Type B pancreatic cell (in vitro differentiated cells): ENCODE results near the gene PTCD1. TPM values are rescaled to one million over a fixed set of nuclear protein-coding genes. Genes with fewer than 3 reads are reported as not detected.

ENCODE experiments used
- DNase-seq: peaks from one replicate; pipeline ENCODE4 v3.0.0; 2021; ENCODE audit warnings: mixed read lengths; ENCODE audit not compliant: unreplicated experiment; ENCODE audit errors: extremely low spot score
- H3K27ac Mint-ChIP-seq: 2 replicates; pipeline ENCODE4 v1.8.0; 2021; ENCODE audit warnings: mild to moderate bottlenecking, mixed read lengths
- H3K27me3 Mint-ChIP-seq: 2 replicates; pipeline ENCODE4 v1.8.0; 2021; ENCODE audit warnings: mixed read lengths
- H3K36me3 Mint-ChIP-seq: 2 replicates; pipeline ENCODE4 v1.8.0; 2021; ENCODE audit warnings: mixed read lengths
- H3K4me1 Mint-ChIP-seq: one replicate; pipeline ENCODE4 v1.8.0; 2021; ENCODE audit warnings: mixed read lengths; ENCODE audit not compliant: unreplicated experiment
- H3K4me3 Mint-ChIP-seq: 2 replicates; pipeline ENCODE4 v1.8.0; 2021; ENCODE audit warnings: mild to moderate bottlenecking, mixed read lengths
- H3K9me3 Mint-ChIP-seq: 2 replicates; pipeline ENCODE4 v1.8.0; 2021; ENCODE audit warnings: mixed read lengths
- total RNA-seq: library from RNA; stranded (reverse); gene quantifications from 2 replicates; pipeline ENCODE4 v1.2.1, GENCODE V29; 2021; ENCODE audit warnings: low replicate concordance
- TF ChIP-seq, protein P1 (sequence below): fragments of 200-600 bp; sonication (generic); conservative IDR thresholded peaks from 2 replicates; pipeline ENCODE4 v1.5.0; 2021; ENCODE audit warnings: antibody characterized with exemption, mild to moderate bottlenecking

PTCD1 gene
- total RNA-seq, 1 donor from 2014 or later = 11.3 TPM

DNA sequence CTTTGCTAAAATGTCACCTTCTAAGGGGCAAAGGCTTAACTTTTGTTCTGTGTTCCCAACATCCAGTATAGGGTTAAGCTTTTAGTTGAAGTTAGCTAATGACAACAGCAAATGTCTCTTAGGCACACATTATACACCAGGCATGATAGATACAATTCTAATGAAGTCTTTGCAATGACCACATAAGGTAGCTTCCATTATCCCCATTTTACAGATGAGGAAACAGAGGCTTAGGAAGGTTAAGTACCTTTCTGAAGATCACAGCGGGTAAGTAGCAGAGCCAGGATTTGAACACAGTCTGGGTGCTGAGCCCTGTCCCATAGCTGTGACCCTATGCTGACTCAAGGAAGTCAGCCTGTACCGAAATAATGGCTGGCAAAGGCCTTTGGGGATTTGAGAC lies 28.0 kb downstream of the PTCD1 start:
- peak overlapping the region; percentile 98 for H3K4me3 Mint-ChIP-seq
- TF ChIP-seq, protein P1, sequence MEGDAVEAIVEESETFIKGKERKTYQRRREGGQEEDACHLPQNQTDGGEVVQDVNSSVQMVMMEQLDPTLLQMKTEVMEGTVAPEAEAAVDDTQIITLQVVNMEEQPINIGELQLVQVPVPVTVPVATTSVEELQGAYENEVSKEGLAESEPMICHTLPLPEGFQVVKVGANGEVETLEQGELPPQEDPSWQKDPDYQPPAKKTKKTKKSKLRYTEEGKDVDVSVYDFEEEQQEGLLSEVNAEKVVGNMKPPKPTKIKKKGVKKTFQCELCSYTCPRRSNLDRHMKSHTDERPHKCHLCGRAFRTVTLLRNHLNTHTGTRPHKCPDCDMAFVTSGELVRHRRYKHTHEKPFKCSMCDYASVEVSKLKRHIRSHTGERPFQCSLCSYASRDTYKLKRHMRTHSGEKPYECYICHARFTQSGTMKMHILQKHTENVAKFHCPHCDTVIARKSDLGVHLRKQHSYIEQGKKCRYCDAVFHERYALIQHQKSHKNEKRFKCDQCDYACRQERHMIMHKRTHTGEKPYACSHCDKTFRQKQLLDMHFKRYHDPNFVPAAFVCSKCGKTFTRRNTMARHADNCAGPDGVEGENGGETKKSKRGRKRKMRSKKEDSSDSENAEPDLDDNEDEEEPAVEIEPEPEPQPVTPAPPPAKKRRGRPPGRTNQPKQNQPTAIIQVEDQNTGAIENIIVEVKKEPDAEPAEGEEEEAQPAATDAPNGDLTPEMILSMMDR = no peak
- H3K36me3 Mint-ChIP-seq = peaks cover 24% of the 10 kb centered on the region
- peak overlapping the region; percentile 98 for H3K27ac Mint-ChIP-seq
- peaks cover 15% of the 10 kb centered on the region for H3K4me1 Mint-ChIP-seq
- no peaks in the 10 kb centered on the region for H3K9me3 Mint-ChIP-seq
- DNase-seq = no peak
- H3K27me3 Mint-ChIP-seq = no peaks in the 10 kb centered on the region

GRCh38 chr7:99409806-99410205 lies 28.8 kb downstream of the PTCD1 start:
- Mint-ChIP-seq H3K4me3 (peak overlapping the region; percentile 98), H3K27me3 (no peaks in the 10 kb centered on the region), H3K36me3 (peaks cover 18% of the 10 kb centered on the region), H3K27ac (peak overlapping the region; percentile 98), H3K4me1 (peaks cover 15% of the 10 kb centered on the region), H3K9me3 (no peaks in the 10 kb centered on the region)
- no peak for DNase-seq
- TF ChIP-seq, protein P1 = no peak

DNA sequence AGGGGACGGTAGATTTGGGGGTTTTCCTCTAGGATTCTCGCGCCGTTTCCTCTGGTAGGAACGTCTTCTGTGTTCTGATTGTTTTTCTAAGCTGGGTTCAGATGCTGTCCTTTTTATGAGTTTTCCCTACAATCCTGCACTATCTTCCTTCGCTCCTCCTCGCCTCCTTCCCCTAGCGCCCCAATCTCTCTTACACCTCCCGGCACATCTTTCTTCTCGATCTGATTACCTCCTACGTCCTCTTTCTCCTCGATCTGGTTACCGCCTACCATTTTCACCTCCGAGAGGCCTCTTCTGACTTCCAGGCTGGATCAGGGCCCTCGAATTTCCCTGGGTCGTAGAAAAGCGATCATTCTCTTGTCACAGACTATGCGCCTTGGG lies 29.4 kb downstream of the PTCD1 start:
- peaks cover 15% of the 10 kb centered on the region for H3K4me1 Mint-ChIP-seq
- H3K36me3 Mint-ChIP-seq = peaks cover 17% of the 10 kb centered on the region
- DNase-seq = no peak
- H3K4me3 Mint-ChIP-seq = peak overlapping the region; percentile 98
- no peaks in the 10 kb centered on the region for H3K27me3 Mint-ChIP-seq
- H3K9me3 Mint-ChIP-seq = no peaks in the 10 kb centered on the region
- TF ChIP-seq, protein P1 = no peak
- H3K27ac Mint-ChIP-seq = peak overlapping the region; percentile 98

DNA sequence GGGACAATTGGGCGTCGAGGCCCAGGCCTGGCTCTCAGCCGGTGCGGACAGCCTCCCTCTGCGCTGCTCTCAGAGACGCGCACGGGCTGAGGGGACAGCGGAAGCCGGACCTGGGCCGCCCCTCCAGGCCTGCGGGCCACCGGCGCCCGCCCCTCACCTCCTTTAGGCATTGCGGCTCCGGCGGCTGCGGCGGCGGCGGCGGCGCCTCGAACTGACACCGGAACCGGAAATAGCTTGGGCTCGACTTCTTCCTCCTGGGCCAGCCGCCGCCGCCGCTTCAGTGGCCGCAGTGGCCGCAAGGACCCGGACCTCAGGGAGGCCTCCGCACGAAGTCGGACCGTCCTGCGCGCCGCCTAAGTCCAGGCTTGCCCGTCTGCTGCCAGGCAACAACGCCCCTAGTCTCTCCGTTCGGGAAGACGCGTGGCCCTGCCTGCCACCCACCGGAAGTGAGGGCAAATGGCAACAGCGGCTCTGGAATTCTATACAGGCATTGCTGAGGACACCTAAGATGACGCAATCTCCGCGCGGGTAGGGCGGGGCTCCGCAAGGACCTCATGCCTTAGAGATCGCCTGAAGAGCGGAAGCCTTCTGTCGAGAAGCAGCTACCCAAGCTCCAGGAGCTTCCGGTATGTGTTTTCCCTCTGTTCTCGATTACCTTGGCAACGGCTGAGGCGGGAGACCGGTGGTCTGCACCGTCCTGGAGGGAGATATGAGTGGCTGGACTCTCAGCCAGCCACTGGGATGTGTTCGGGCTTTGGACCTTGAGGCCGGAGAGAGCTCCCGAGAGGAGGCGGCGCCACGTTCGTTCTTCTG lies 30.0 kb downstream of the PTCD1 start, which contains the start of the genes BUD31 and PDAP1:
TSS of gene BUD31 (plus strand) at position 591 of the 813 bp plus-strand sequence. CDS start 2,124 bp downstream, outside the sequence.
TSS of gene PDAP1 (minus strand) at position 219 of the 813 bp plus-strand sequence. CDS start at position 170, 49 bp downstream.
- Mint-ChIP-seq H3K27ac (peak within 1 kb of the TSS; percentile 98), H3K4me3 (peak within 1 kb of the TSS; percentile 98), H3K36me3 (peaks cover 20% of the 10 kb centered on the region), H3K4me1 (peaks cover 15% of the 10 kb centered on the region), H3K27me3 (no peaks in the 10 kb centered on the region), H3K9me3 (no peaks in the 10 kb centered on the region)
- TF ChIP-seq, protein P1 = no peak
- DNase-seq = peak; percentile 93

DNA sequence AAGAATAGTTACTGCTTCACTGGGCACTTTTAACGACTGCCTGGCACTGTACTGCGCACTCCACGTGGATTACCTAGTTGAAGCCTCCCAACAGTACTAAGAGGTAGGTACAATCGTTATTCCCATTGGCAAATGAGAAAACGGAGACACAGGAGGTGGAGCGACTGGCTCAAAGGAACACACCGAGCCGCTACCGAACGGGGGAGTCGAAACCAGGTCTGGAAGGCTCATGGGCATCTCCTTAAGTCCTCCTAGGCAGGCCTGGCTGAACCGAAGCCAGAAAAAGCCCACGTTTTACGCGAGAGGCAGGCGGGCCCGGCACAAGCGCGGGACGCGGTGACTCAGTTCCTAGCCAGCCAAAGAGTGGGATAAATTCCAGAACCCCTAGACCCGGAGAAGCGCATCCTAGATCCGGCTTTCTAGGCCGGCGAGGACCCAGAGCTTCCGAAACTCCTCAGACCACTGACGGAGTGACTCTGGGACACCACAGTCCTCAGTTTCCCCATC lies 30.7 kb downstream of the PTCD1 start:
- Mint-ChIP-seq H3K9me3 (no peaks in the 10 kb centered on the region), H3K27ac (peak overlapping the region; percentile 98), H3K4me3 (peak overlapping the region; percentile 98), H3K27me3 (no peaks in the 10 kb centered on the region), H3K36me3 (peaks cover 23% of the 10 kb centered on the region), H3K4me1 (peaks cover 15% of the 10 kb centered on the region)
- TF ChIP-seq, protein P1 = no peak
- DNase-seq = no peak
